Astrocyte of the cerebellum (primary cell): Measurements from ENCODE around the gene NHSL2.

Experiments
- DNase-seq: peaks from one replicate; pipeline ENCODE4 v3.0.0-alpha.2; 2011; ENCODE audit warnings: low read depth
- H3K4me3 ChIP-seq: 2 replicates; pipeline ENCODE4 v1.5.1; 2011; ENCODE audit warnings: mild to moderate bottlenecking, low read depth, low read length, moderate library complexity
- CTCF ChIP-seq: IDR thresholded peaks from 2 replicates; pipeline ENCODE4 v1.5.1; 2012; ENCODE audit warnings: low read length, low read depth, moderate library complexity, mild to moderate bottlenecking; ENCODE audit errors: missing control alignments
- in situ Hi-C: cut with HindIII; loops from 2 replicates; pipeline ENCODE4 v1.10.0; 2017; ENCODE audit warnings: low sequenced_read_pairs

NHSL2 gene

GRCh38 chrX:71992711-71993110, 82.1 kb downstream of the NHSL2 start:
- DNase-seq, result no peak
- in situ Hi-C loops, result no loop called here
- H3K4me3 ChIP-seq, result no peak overlapping the region
- TF ChIP-seq CTCF, result no peak

- DNase-seq, result no peak
- no peak for TF ChIP-seq CTCF
- in situ Hi-C loops, result no loop called here
- no peak overlapping the region for H3K4me3 ChIP-seq
These were observed 82.7 kb downstream of the NHSL2 start for GRCh38 chrX:71993371-71993770.

- DNase-seq, result no peak
- in situ Hi-C loops, result no loop called here
- TF ChIP-seq CTCF, result no peak
- no peak overlapping the region for H3K4me3 ChIP-seq
These were observed 84.0 kb downstream of the NHSL2 start for GRCh38 chrX:71994601-71995000.

GRCh38 chrX:71995122-71995521, 84.5 kb downstream of the NHSL2 start:
- TF ChIP-seq CTCF, result no peak
- DNase-seq, result no peak
- in situ Hi-C loops, result no loop called here

GRCh38 chrX:71996136-71996535, 85.5 kb downstream of the NHSL2 start:
- TF ChIP-seq CTCF, result no peak
- DNase-seq, result no peak
- in situ Hi-C loops, result no loop called here
- no peak overlapping the region for H3K4me3 ChIP-seq

More at GRCh38 chrX:71995122-71995521, 84.5 kb downstream of the NHSL2 start:
- no peak overlapping the region for H3K4me3 ChIP-seq

GRCh38 chrX:71996826-71997225, 86.2 kb downstream of the NHSL2 start:
- TF ChIP-seq CTCF, result no peak
- DNase-seq, result no peak
- H3K4me3 ChIP-seq, result no peak overlapping the region
- in situ Hi-C loops, result no loop called here

GRCh38 chrX:71997320-71997719, 86.7 kb downstream of the NHSL2 start:
- TF ChIP-seq CTCF, result no peak
- in situ Hi-C loops, result no loop called here
- no peak for DNase-seq
- no peak overlapping the region for H3K4me3 ChIP-seq
